Activated CD8-positive, alpha-beta memory T cell treated with anti-CD3 and anti-CD28 coated beads for 1 hour (primary cell): Measurements from ENCODE around the gene PUS7.
"Not testable (repeated sequence)": the region's sequence is repeated elsewhere in the genome, so short reads cannot be mapped to it uniquely, and the experiment has no call there.

ENCODE experiments used
- DNase-seq, 2 donors: peaks; one replicate each; pipeline ENCODE4 v3.0.0-alpha.2; 2020; ENCODE audit warnings: low read depth in 1 of 2; ENCODE audit errors: extremely low read depth in 1 of 2

PUS7 gene

DNA sequence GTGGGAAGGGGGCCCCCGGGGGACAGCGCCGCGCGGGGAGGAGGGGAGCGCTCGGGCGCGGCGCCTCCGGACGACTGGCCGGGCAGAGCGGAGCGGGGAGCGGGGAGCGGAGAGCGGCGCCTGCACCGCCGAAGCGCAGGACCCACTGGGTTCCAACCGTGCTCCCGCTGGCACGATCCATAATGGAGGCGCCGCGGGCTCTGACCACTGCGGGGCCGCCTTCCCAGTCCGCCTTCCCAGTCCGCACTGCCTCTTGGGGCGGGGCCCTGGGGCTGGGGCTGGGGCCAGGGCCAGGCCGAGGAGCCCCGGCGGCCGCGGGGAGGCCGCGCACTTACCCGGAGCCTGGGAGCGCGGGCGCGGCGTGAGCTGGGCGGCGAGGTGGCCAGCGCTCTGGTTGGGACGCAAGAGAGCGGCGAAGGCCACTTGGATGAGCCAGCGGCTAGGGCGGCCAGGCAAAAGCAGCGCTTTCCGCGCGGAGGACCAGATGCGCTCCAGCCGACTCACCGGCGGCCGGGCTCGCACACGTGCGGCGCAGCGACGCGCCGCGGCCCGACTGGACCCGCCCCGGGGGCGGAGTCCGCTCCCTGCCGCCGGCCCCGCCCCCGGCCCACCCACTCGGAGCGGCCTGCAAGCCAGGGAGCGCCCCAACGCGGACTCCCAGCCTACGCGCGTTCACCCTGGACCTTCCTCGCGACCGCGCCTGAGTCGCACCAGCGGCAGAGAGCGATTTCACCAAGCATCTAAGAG lies at the start of gene PUS7:
Gene PUS7 (minus strand): TSS at position 555 of the 747 bp plus-strand sequence. CDS start 13,759 bp downstream, outside the sequence.
- peak in 1 of 2 donors; percentile 65 for DNase-seq

DNA sequence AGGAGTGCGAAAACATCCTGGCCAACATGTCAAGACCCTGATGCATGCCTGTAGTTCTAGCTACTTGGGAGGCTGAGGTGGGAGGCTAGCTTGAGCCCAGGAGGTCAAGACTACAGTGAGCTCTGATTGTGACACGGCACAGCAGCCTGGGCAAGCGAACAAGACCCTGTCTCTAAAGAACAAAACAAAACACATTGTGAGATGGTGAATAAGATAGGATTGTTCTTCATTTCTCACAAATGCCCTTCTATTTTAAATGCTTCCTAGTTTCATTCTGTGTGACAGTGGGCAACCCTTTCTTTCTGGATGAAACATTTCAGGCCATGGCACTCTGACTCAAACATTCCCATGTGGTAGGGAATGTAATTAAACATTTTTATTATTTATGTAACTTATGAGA lies 45.8 kb upstream of the PUS7 start:
- DNase-seq, result no peak

GRCh38 chr7:105567024-105567423 lies 45.0 kb upstream of the PUS7 start:
- no peak for DNase-seq

- no peak for DNase-seq
These were observed 43.1 kb upstream of the PUS7 start for GRCh38 chr7:105565190-105565589.

DNA sequence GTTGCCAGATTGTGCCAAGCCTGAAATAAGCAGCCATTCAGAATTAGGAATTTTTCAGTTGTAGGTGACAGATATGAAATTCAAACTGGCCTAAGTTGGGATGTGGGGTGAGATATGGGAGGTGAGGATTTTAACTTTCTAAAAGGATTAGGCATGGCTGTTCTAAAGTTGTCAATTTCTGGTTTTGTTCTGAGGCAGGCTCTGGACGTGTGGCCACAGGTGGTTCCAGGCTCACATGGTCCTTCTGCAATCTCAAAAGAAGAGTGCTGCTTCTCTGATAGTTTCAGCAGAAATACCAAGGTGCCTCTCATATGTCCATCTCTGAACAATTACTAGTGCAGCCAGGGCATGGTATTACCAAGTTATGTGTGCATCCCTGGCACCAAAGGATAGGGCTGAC lies 37.9 kb upstream of the PUS7 start:
- DNase-seq, result no peak

DNA sequence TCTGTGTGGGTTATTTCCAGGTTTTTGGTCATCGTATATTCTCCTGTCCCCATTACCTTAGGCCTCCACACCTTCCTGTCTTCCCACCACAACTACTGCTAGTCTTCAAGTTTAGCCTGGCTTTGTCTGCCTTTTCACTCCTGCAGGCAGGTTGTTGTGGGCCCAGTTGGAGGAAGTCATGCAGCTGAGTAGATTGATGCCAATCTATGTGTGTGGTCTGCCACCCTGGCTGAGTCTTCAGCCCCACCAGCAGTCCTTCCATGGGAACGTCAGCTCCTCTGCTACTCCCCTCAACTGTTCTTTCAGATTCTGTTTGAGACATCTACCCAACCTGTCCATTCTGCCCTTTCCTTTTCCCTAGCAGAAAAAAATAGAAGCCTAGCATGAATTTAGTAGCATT lies 16.3 kb upstream of the PUS7 start:
- DNase-seq, result no peak

DNA sequence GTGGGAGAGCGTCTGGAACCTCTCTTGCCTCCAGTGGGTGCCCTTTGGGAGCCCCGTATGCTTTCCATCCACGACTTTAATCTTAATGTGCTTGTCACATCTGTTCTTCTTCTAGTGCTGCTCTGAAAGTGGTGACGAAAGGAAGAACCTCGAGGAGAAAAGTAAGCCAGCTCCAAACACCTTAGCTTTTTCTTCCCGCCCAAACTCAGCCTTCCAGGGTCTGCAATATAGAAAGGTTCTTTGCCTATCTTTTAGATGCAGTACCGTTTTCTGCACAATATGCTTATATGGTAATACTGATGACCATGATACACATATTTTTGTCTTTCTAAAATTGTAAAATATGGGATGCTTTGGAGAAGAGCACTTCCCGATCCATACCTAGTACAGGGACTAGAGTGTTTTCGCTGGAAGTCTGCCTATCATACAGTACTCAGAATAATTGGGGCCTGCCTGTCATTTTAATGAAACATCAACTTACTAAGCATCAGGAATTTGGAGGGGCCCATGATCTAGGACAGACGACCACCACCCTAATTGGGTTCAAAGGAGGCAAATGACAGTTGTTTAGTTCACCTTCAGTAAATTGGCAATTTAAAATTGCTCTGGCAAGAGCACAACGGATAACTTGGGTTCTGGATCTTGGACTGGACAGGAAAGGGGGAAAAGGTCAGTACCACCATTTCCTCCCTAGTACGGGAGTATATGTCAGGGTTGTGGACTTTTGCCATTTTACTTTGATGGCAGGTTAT lies 10.8 kb upstream of the PUS7 start:
- DNase-seq, result no peak

- DNase-seq, result peak; percentile 69 to 77
These were observed 10.0 kb upstream of the PUS7 start, which contains the start of gene RINT1 for GRCh38 chr7:105531792-105532671. RINT1 (plus strand) TSS chr7:105532201; CDS start chr7:105532316, 115 bp downstream.

DNA sequence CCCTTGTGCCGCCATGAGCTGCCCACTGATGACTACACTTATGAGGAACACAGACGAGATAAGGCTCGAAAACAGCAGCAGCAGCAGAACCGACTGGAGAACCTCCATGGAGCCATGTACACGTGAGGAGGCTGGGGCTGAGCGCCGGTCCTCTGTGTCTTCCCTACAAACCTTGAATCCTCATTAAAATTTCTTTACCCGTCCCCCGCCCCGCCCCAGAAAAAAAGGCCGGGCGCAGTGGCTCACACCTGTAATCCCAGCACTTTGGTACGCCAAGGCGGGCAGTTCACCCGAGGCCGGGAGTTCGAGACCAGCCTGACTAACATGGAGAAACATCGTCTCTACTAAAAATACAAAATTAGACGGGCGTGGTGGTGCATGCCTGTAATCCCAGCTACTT lies 8.5 kb upstream of the PUS7 start:
- DNase-seq, result no peak

DNA sequence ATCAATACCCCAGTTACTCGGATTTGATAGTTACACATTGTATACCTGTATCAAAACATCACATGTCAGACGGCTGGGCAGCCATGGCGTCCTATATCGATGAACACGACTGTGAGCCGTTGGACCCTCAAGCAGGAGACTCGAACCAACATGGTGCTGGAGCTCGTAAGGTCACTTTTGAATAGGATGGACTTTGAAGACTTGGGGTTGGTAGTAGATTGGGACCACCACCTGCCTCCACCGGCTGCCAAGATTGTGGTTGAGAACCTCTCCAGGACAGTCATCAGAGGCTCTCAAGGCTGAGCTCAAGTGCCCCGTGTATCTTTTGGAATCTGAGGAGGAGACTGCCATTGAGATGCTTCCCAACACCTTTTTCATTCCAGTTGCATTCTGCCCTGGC lies 8.1 kb upstream of the PUS7 start:
- DNase-seq, result no peak

DNA sequence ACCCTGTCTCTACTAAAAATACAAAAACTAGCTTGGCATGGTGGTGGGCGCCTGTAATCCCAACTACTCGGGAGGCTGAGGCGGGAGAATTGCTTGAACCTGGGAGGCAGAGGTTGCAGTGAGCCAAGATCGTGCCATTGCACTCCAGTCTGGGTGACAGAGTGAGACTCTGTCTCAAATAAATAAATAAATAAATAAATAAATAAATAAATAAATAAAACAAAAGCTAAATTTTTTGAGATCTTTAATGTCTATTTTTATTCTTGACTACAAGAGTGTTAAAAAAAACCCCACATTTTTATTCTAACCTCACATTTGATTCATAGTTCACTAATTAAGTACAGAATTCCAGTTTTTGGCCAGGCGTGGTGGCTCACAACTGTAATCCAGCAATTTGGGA lies 5.7 kb upstream of the PUS7 start:
- not testable (repeated sequence) for DNase-seq

- DNase-seq, result no peak
These were observed 2.8 kb upstream of the PUS7 start for GRCh38 chr7:105524840-105525239.

GRCh38 chr7:105524423-105524822 lies 2.4 kb upstream of the PUS7 start:
- DNase-seq, result not testable (repeated sequence)

GRCh38 chr7:105521027-105521716 lies 899 bp downstream of the PUS7 start:
- no peak for DNase-seq

- not testable (repeated sequence) for DNase-seq
These were observed 1.5 kb downstream of the PUS7 start for GRCh38 chr7:105520620-105521019.

GRCh38 chr7:105519353-105519752 lies 2.7 kb downstream of the PUS7 start:
- DNase-seq, result no peak

- not testable (repeated sequence) for DNase-seq
These were observed 6.5 kb downstream of the PUS7 start for GRCh38 chr7:105515610-105516009.

DNA sequence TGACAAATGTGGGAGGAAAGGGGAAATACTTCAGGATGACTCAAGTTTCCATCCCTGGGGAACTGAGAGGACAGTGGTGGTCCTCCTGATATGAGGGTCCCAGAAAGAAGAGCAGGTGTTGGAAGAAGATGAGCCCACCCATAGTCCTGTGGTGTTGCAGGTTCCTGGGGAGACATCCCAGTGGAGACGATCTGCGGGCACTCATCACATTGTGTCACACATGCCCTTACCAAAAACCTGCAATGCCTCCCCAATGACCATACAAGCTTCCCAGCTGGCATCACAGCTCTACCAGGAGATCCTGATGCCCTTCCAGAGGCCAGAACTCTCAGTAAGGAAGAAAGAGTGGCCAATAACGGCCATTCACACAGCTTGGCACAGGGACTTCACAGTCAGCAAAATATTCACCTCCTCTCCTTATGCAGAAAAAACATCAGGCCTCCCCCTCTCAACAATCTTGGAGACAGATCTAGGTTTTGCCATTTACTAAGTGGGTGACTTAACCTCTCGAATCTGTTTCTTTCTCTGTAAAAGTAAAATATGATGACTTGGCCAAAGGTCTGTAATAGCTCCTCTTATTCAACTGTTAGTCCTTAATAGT lies 9.0 kb downstream of the PUS7 start:
- no peak for DNase-seq

DNA sequence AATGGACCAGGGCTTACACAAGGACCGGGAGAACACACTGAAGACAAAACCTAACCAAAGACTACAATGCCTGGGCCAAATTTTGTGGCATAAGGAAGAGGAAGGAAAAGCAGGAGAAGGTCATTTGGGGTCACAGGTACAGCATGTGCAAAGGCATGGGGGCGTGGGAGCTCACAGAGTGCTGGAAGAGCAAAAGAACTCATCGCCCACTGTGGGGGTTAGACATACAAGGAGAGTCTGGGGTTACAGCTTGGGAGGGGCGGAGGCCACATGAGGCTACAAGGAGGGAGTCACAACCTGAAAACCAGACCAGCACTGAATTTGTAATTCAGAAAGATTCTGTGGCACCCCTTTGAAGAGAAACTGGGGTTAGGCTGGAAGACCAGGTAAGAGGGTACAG lies 9.7 kb downstream of the PUS7 start:
- DNase-seq, result no peak

DNA sequence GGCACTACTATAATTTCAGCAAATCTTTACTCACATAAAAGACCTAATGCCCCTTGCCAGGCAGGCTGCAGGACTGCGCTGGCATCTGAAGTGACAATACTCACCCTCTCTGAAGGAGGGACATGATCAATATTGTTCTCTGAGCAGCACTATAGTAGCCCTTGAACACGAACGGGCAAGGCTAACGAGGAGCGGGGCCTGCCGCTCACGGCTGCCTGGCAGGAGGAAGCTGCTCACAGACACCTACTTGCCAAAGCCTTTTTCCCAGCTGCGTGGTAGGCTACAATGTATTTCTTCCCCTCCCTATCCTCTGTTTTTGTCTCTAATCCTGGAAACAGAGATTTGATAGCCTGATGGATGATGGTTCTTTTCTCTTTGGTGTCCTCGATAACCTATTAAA lies 19.9 kb downstream of the PUS7 start:
- DNase-seq, result no peak
